Activated T-helper 1 cell treated with Interleukin-2 at 50 U/mL for 16 hours (primary cell): Measurements from ENCODE around the gene OR9Q2.
"Not testable (repeated sequence)": the region's sequence is repeated elsewhere in the genome, so short reads cannot be mapped to it uniquely, and the experiment has no call there.

Experiments used
- DNase-seq: peaks from one replicate; pipeline ENCODE4 v3.0.0-alpha.2; 2020; ENCODE audit warnings: low read depth

Gene OR9Q2, protein sequence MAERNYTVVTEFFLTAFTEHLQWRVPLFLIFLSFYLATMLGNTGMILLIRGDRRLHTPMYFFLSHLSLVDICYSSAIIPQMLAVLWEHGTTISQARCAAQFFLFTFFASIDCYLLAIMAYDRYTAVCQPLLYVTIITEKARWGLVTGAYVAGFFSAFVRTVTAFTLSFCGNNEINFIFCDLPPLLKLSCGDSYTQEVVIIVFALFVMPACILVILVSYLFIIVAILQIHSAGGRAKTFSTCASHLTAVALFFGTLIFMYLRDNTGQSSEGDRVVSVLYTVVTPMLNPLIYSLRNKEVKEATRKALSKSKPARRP

DNA sequence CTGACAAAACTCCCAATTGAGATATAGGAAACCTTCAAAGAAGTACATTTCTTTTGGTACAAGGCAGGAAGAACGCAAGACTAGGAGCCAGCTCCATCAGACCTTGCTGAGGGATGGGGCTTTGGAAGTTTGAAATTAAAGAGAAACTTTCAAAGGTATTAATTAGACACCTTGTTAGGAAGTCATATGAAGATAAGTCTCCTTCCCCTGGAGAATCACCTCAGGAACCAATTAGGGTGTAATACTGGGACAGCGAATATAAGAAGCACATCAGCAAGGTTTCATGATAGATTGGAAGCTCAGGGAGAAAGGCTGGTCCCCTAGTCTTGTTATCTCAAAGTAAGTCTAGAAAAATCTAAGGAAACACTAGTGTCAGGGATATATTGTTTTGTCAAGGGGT lies at the start of gene OR9Q2:
TSS of gene OR9Q2 (plus strand) at position 301 of the 400 bp plus-strand sequence. CDS start 1,421 bp downstream, outside the sequence.
- no peak for DNase-seq

- no peak for DNase-seq
Measured at GRCh38 chr11:58142761-58143160, 46.1 kb upstream of the OR9Q2 start.

DNA sequence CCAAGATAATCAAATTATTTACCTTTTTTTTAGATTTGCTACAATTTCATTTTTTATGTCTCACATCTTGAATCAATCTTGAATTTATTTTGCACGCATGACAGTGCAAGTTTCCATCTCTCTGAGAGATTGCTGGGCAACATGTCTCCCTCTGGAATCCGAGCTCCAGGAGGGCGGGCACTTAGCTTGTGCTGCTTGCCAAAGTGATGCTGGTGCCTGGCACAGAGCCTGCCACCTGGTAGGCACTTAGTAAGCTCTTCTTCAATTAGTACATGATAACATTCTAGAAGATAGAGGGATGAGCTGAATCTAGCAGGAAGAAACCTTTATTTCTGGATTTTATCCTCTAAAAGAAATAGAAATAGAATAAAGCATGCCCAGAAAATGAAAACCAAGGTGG lies 36.1 kb upstream of the OR9Q2 start:
- DNase-seq, result no peak

DNA sequence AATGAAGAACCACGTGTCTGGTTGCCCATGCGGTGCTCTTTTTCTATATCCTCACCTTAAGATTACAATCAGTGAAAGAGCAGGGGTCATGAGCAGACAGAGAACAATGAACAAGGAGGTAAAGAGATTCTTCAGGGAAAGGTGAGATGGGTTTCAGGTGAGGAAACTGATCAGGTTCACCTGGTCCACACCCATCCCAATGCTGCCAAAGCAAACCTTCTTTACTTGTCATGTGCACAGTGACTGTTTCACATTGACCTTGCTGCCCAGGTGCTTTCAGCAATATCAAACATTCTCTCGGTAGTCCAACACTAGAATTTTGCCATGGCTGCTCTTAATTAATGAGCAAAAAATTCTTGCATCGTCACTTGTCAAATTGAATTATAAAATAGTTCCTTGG lies 24.5 kb upstream of the OR9Q2 start:
- no peak for DNase-seq

- DNase-seq, result no peak
Measured at GRCh38 chr11:58164990-58165389, 23.9 kb upstream of the OR9Q2 start.

DNA sequence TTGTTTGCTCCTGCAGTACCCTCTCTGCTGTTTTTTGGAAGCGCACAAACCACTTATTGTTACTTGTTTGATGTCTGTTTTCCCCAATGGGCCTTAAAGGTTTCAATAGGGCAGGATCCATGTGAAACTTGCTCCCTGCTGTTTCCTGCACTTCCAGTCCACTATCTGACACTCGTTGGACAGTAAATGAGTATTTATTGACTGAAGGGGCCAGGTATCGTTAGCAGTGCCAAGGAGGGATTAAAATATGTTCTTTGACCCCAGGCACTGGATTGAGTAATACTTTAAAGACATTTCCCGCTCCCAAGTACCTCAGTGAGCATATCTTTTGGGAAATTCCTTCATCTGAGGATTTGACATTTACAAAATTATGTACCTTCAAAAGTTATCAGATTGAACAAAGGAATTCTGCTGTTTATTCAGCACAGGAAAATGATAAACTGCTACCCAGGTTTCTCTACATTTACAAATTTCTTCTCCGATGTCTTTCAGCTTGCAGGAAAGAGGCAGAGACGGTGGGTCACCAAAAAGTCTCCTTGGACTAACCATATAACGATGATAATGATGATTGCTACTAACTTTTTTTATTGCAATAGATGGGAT lies 23.3 kb upstream of the OR9Q2 start:
- no peak for DNase-seq

GRCh38 chr11:58177409-58178054 lies 11.3 kb upstream of the OR9Q2 start:
- DNase-seq, result no peak

GRCh38 chr11:58178444-58178843 lies 10.4 kb upstream of the OR9Q2 start:
- no peak for DNase-seq

DNA sequence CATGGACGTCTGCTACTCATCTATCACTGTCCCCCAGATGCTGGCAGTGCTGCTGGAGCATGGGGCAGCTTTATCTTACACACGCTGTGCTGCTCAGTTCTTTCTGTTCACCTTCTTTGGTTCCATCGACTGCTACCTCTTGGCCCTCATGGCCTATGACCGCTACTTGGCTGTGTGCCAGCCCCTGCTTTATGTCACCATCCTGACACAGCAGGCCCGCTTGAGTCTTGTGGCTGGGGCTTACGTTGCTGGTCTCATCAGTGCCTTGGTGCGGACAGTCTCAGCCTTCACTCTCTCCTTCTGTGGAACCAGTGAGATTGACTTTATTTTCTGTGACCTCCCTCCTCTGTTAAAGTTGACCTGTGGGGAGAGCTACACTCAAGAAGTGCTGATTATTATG lies 9.2 kb upstream of the OR9Q2 start:
- DNase-seq, result no peak

DNA sequence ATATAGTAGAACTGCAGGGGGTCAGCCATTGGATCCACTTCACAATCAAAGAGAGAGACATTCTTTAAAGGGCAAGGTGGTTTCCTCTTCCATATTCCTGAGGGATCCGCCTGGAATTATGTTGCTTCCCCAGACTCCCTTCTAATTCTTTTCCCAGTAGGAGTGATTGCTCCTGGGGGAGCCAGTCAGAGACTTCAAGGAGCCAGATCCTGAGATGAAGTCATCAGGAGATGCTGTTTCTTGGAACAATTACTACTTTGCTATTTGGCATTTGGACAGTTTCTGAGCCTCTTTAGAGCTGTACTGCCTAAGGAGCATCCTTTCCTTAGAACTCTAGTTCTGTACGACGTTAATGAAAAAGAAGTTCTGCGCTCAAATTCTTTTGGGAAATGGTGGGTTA lies 1.9 kb upstream of the OR9Q2 start:
- no peak for DNase-seq

GRCh38 chr11:58192229-58192628 lies 3.4 kb downstream of the OR9Q2 start:
- no peak for DNase-seq

GRCh38 chr11:58193391-58193790 lies 4.5 kb downstream of the OR9Q2 start:
- no peak for DNase-seq

DNA sequence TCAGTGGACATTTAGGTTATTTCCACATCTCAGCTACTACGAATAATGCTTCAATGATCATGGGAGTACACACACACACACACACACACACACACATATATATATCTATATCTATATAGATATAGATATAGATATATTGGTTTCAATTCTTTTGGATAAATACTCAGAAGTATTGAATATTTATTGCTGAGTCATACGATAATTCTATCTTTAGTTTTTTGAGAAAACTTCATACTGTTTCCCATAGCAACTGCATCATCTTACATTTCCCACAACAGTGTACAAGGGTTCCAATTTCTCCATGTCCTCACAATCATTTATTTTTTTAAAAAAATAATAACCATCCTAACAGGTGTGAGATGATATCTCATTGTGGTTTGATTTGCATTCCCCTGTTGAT lies 7.1 kb downstream of the OR9Q2 start:
- no peak for DNase-seq

GRCh38 chr11:58199271-58199670 lies 10.4 kb downstream of the OR9Q2 start:
- DNase-seq, result no peak

DNA sequence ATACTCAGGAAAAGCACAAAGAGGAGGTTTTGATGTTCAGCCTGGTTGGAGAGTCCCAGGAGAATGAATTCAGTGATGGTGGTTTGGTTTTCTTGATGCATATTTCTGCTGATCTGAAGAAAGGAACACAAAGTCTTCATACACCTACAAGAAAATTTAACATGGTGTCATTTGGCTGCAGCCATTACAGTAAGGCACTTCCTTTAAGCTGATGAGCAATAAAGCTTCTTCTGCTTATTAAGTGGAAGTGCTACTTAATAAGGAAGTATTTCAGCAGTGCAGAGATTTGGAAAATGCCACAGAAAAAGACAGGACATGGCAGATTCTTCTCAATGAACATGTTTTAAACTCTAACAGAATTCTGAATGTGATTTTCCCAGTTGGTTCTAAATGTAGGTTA lies 15.2 kb downstream of the OR9Q2 start, which contains the start of gene OR1S2:
TSS of gene OR1S2 (minus strand) at position 101 of the 400 bp plus-strand sequence. CDS start at position 101, 0 bp downstream.
- DNase-seq, result no peak

GRCh38 chr11:58212420-58212819 lies 23.6 kb downstream of the OR9Q2 start, which contains the start of gene OR1S1:
OR1S1 (plus strand) TSS chr11:58212720.
- not testable (repeated sequence) for DNase-seq

GRCh38 chr11:58216476-58216875 lies 27.6 kb downstream of the OR9Q2 start:
- DNase-seq, result no peak

- no peak for DNase-seq
Measured at GRCh38 chr11:58222721-58223120, 33.9 kb downstream of the OR9Q2 start.

- no peak for DNase-seq
Measured at GRCh38 chr11:58227956-58228615, 39.2 kb downstream of the OR9Q2 start.
